Heart right ventricle (tissue), 16 donors: ENCODE data around the gene REXO1. TPM values are rescaled to one million over a fixed set of nuclear protein-coding genes. Genes with fewer than 3 reads are reported as not detected.
A peak's percentile ranks its signal among the peaks of the same experiment; 100 is the strongest.

ENCODE experiments used
- ATAC-seq, 8 donors: fragments of 200-7000 bp; cut with Tn5 transposase; one replicate each; pipeline ENCODE4 v1.9.1; 2020; ENCODE audit warnings: mild to moderate bottlenecking in 8 of 8, moderate library complexity in 8 of 8, moderate number of reproducible peaks in 1 of 8
- DNase-seq, 2 donors: peaks; one replicate each; pipeline ENCODE4 v3.0.0-alpha.2; 2020
- H3K27ac ChIP-seq, 10 donors: fragments of 200-600 bp; sonication (generic) in 2 of 10; one replicate each; pipeline versions ENCODE4 v1.5.0 to v1.8.0; 2020 to 2022; ENCODE audit warnings: mild to moderate bottlenecking in 3 of 10
- H3K27me3 ChIP-seq, 7 donors: fragments of 200-600 bp; one replicate each; pipeline ENCODE4 v1.8.0; 2021 to 2022; ENCODE audit warnings: mild to moderate bottlenecking in 2 of 7
- H3K36me3 ChIP-seq, 9 donors: fragments of 200-600 bp; sonication (generic) in 1 of 9; one replicate each; pipeline versions ENCODE4 v1.5.0 to v1.8.0; 2020 to 2022; ENCODE audit warnings: mild to moderate bottlenecking in 2 of 9
- H3K4me1 ChIP-seq, 9 donors: fragments of 200-600 bp; sonication (generic) in 1 of 9; one replicate each; pipeline versions ENCODE4 v1.5.0 to v1.8.0; 2020 to 2022; ENCODE audit warnings: mild to moderate bottlenecking in 4 of 9
- H3K4me3 ChIP-seq, 10 donors: fragments of 200-600 bp; sonication (generic) in 2 of 10; one replicate each; pipeline versions ENCODE4 v1.5.0 to v1.8.0; 2020 to 2022; ENCODE audit warnings: mild to moderate bottlenecking in 7 of 10, moderate library complexity in 2 of 10
- H3K9me3 ChIP-seq, 11 donors: fragments of 200-600 bp in 10 of 11; sonication (generic) in 2 of 11; one replicate each; pipeline versions ENCODE4 v1.5.0 to v1.8.0; 2013 to 2022; ENCODE audit warnings: mild to moderate bottlenecking in 2 of 11, control low read depth in 1 of 11, moderate library complexity in 1 of 11
- WGBS, 2 donors: extraction: QIAGEN DNeasy Blood & Tissue Kit; methylation state at CpG; one replicate each; pipeline ENCODE4 v1.1.7; 2013; ENCODE audit warnings: inconsistent platforms in 1 of 2; 5-methylcytosine and 5-hydroxymethylcytosine counted together
- intact Hi-C, 10 donors: fragments of 100-400 bp; cut with DNase I; formaldehyde crosslinking; loops; one replicate each; pipeline versions ENCODE4 v1.11.1 to v1.14.2; 2022
- polyA plus RNA-seq, 2 donors: library from polyadenylated mRNA; stranded (reverse); fragments of 200-250 nt; gene quantifications; one replicate each; pipeline ENCODE4 v1.2.3, GENCODE V29; 2013
- total RNA-seq, 10 donors: library from RNA; stranded (reverse); fragmentation: NEBNext Ultra II Directional in 3 of 10; extraction: Animal tissue kit (Norgen Biotek cat#: 25700) in 3 of 10; gene quantifications; one replicate each; pipeline versions ENCODE4 v1.2.1 to v1.2.4, GENCODE V29; 2021 to 2023
- TF ChIP-seq, protein P1 (sequence below), 9 donors: fragments of 200-600 bp; sonication (generic) in 2 of 9; IDR thresholded peaks; one replicate each; pipeline versions ENCODE4 v1.5.0 to v1.8.0; 2021 to 2022; ENCODE audit warnings: antibody characterized with exemption in 9 of 9, mild to moderate bottlenecking in 5 of 9, moderate library complexity in 1 of 9
- donor health status: Arrhythmogenic right ventricular cardiomyopathy.
- donor health status: ischemic (EF 13 %, LVEDD 7.1; RV severe dilation, severe dysfunction).
- donor health status: healthy with polysubstance abuse.
- donor health status: DM: no; HTN: yes; CAD: no.
- donor health status: DM: no; HTN: no; CAD: no.
- donor health status: ischemic (EF 25% LVEDD 6.9; RV normal size, moderate dysfunction).
- donor health status: ischemic (EF 25% LVEDD 5.7; RV mildly dilated, moderate dysfunction).
- donor health status: healthy.
- donor health status: DM: yes; HTN: yes; CAD: no.
- donor health status: Ischemic cardiomyopathy.
- donor health status: ischemic (EF 35%, LVEDD 5.7; RV mildly dilated, moderate dysfunction).
- donor health status: nonischemic (EF 11% LVEDD 7.7; RV severe dilation, severe dysfunction).
- donor health status: DM: yes; HTN: yes; CAD: no.
- donor health status: PGD.
- donor health status: ischemic (EF 29% LVEDD 5.4; RV normal size, mild dysfunction).
- donor health status: nonischemic (EF 23%, LVEDD 6.1; RV moderate dilation, normal function).

REXO1 gene
- total and polyA plus RNA-seq, 12 donors, result 13.1 to 20.6 (median 16.5) TPM

DNA sequence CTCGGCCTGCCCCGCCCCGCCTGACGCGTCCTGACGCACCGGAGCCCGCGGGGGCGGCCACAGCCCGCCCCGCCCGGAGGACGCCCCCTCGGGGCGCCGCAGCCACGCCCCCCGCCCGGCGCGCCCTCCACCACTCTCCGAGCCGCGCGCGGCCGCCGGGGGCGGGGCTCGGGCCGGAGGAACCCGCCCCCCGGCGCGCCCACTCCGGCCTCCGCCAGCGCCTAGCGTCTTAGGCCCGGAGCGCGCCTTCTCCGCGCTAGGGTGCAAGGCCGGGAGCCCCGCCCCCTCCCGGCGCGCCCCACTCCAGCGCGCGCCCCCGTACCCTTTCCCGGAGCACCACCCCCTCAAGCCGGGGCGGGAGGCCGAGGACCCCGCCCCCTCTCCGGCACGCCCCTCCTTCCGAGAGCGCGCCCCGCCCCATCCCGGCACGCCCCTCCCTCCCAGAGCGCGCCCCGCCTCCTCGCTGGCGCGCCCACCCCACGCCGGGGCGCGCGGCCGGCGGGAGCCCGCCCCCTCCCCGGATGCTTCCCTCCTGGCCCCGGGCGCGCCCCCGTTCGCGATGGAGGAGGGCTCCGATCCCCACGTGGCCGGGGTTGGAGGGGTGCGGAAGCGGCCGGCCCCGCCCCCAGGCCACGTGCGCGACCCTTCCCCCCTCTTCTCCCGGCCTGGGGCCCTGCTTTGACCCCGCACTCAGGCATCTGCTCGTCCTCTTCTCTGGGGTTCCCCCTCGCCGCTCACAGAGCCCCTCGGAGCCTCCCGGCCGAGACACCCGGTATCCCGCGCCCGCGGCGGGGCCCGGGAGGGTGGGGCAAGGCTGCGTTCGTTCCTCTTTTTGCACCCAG lies 15.6 kb upstream of the REXO1 start:
- Histone ChIP-seq H3K4me3 (peak overlapping the region; percentile 42 to 96 (median 82)), H3K4me1 (peaks cover 18 to 49% (median 36%) of the 10 kb centered on the region in 9 donors), H3K9me3 (no peaks in the 10 kb centered on the region), H3K27me3 (no peaks in the 10 kb centered on the region), H3K27ac (peak overlapping the region; percentile 21 to 99 (median 94)), H3K36me3 (no peaks in the 10 kb centered on the region)
- intact Hi-C loops, result loop anchor here in 1 of 10 donors (10.0 kb wide), 1 partner anchor 201 kb away; no protein-coding TSS in a partner anchor
- TF ChIP-seq, protein P1, sequence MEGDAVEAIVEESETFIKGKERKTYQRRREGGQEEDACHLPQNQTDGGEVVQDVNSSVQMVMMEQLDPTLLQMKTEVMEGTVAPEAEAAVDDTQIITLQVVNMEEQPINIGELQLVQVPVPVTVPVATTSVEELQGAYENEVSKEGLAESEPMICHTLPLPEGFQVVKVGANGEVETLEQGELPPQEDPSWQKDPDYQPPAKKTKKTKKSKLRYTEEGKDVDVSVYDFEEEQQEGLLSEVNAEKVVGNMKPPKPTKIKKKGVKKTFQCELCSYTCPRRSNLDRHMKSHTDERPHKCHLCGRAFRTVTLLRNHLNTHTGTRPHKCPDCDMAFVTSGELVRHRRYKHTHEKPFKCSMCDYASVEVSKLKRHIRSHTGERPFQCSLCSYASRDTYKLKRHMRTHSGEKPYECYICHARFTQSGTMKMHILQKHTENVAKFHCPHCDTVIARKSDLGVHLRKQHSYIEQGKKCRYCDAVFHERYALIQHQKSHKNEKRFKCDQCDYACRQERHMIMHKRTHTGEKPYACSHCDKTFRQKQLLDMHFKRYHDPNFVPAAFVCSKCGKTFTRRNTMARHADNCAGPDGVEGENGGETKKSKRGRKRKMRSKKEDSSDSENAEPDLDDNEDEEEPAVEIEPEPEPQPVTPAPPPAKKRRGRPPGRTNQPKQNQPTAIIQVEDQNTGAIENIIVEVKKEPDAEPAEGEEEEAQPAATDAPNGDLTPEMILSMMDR (IDR thresholded peaks at IDR 0.05), result no peak
- 0 to 1% methylated on average over 63 to 100 of the region's 115 CpGs for WGBS, 2 donors
- peak; percentile 90 to 91 for DNase-seq
- ATAC-seq, result peak; percentile 82 to 87 (median 84)

DNA sequence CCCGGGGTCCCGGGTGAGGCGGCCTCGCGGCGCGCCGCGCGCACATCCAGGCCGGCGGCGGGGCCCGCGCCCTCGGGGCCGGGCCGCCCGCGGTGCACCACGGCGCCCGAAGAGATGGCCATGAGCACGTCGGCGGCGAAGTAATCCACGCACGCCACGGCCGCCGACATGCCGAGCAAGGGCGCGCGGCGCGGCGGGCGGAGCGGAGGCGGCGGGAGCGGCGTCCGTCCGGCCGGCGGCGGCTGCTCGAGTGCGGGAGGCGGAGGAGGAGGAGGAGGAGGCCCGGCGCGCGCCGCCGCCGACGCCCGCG lies 15.0 kb upstream of the REXO1 start, which contains the start of gene KLF16:
KLF16 (minus strand) TSS at position 252 of the 310 bp plus-strand sequence; CDS start at position 170, 82 bp downstream.
- intact Hi-C loops, result loop anchor here in 1 of 10 donors (10.0 kb wide), 1 partner anchor 202 kb away; no protein-coding TSS in a partner anchor
- WGBS, 2 donors, result 0 to 1% methylated on average over 9 to 55 of the region's 63 CpGs
- DNase-seq (no peak), ATAC-seq (no peak)
- Histone ChIP-seq H3K4me3 (peak within 1 kb of the TSS; percentile 61 to 96 (median 82)), H3K27me3 (no peaks in the 10 kb centered on the region), H3K9me3 (no peaks in the 10 kb centered on the region), H3K4me1 (peaks cover 18 to 54% (median 42%) of the 10 kb centered on the region in 9 donors), H3K27ac (peak within 1 kb of the TSS; percentile 21 to 99 (median 94)), H3K36me3 (no peaks in the 10 kb centered on the region)
- TF ChIP-seq, protein P1 (IDR thresholded peaks at IDR 0.05), result no peak

DNA sequence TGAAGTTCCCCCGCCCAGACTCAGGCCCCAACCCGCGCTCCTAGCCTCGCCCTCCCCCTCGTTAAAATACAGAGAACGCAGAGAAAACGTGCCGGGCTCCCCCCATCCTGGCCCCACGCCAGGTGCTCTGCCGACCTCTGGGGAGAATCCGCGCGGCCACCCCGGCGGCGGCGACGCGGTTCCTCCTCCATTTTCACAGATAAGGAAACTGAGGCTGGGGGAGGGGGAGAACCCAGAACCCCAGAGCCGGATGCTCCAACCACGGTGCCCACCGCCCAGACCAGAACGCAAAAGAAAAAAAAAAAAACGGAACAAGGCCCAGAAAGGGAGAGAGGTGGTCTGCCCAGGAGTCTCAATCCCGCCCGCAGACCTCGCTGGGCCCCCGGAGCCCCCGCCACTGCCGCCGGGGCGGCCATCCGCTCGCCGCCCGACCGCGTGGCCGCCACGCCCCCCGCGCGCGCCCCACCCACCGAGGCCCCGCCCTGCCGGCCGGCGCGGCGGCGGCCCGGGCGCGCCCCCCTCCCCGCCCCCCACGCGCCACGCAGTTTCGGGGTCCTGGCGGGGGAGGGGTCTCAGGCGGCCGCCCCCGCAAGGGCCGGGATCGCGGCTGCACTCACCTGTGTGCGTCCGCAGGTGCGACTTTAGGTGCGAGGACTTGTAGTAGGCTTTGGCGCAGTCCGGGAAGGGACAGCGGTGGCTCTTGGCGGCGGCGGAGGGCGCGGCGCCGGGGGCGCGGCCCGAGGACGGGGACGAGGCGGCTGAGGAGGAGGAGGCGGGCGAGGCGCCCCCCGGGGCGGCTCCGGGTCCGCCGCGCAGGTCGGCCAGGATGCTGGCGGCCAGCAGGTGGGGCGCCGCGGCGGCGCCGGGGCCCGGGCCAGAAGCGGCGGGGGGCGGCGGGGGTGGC lies 14.4 kb upstream of the REXO1 start:
- H3K4me3 ChIP-seq, result peak overlapping the region; percentile 43 to 84 (median 64)
- peak overlapping the region in 8 of 10 donors; percentile 69 to 88 (median 81) for H3K27ac ChIP-seq
- no peaks in the 10 kb centered on the region for H3K36me3 ChIP-seq
- no peaks in the 10 kb centered on the region for H3K27me3 ChIP-seq
- intact Hi-C loops, result loop anchor here in 1 of 10 donors (10.0 kb wide), 1 partner anchor 202 kb away; no protein-coding TSS in a partner anchor
- DNase-seq (peak in 1 of 2 donors; percentile 61), ATAC-seq (no peak)
- H3K4me1 ChIP-seq, result peaks cover 18 to 61% (median 48%) of the 10 kb centered on the region in 9 donors
- 1 to 3% methylated on average over 56 to 107 of the region's 109 CpGs for WGBS, 2 donors
- H3K9me3 ChIP-seq, result no peaks in the 10 kb centered on the region
- TF ChIP-seq, protein P1 (IDR thresholded peaks at IDR 0.05), result no peak

DNA sequence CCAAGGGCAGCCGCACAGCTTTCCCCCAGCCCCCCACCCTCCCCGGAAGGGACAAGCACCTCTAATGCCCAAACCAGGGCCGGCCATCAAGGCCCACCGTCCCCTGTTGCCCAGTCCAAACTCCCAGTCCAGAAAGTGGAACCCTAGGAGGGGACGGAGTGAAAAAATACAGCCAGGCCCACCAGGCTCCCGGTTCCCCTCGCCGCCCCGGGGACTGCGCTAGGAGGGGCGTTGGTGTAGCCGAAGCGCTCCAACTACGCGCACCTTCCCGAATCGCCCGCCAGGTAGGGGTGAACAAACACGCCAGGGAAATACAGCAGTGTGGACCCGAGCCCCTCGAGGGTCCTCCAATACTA lies 13.8 kb upstream of the REXO1 start:
- TF ChIP-seq, protein P1 (IDR thresholded peaks at IDR 0.05), result no peak
- Histone ChIP-seq H3K27me3 (no peaks in the 10 kb centered on the region), H3K27ac (peak overlapping the region in 8 of 10 donors; percentile 62 to 88 (median 78)), H3K4me1 (peaks cover 20 to 67% (median 53%) of the 10 kb centered on the region in 9 donors), H3K9me3 (no peaks in the 10 kb centered on the region), H3K36me3 (no peaks in the 10 kb centered on the region), H3K4me3 (peak overlapping the region; percentile 25 to 84 (median 64))
- DNase-seq (no peak), ATAC-seq (no peak)
- WGBS, 2 donors, result 22% methylated on average over 21 of the region's 21 CpGs
- intact Hi-C loops, result loop anchor here in 1 of 10 donors (10.0 kb wide), 1 partner anchor 203 kb away; no protein-coding TSS in a partner anchor
